ACC112 (cell line): ENCODE data around the gene CD300LG.
"Not testable (repeated sequence)": the region's sequence is repeated elsewhere in the genome, so short reads cannot be mapped to it uniquely, and the experiment has no call there.

Source experiments
- H2AFZ ChIP-seq: fragments of 200-600 bp; sonication (generic); one replicate; pipeline ENCODE4 v1.6.0; 2017; ENCODE audit warnings: antibody characterized with exemption, low read length; ENCODE audit not compliant: unreplicated experiment
- H3K27ac ChIP-seq: fragments of 200-600 bp; sonication (generic); 2 replicates; pipeline ENCODE4 v1.5.1; 2014; ENCODE audit warnings: low read depth, mild to moderate bottlenecking, antibody characterized with exemption, low read length, moderate library complexity
- H3K27me3 ChIP-seq: fragments of 200-600 bp; sonication (generic); 2 replicates; pipeline ENCODE4 v1.6.1; 2014; ENCODE audit warnings: mild to moderate bottlenecking, antibody characterized with exemption, low read length, moderate library complexity, mixed read lengths; ENCODE audit not compliant: insufficient read depth
- H3K36me3 ChIP-seq: fragments of 200-600 bp; sonication (generic); 2 replicates; pipeline ENCODE4 v1.6.1; 2016; ENCODE audit warnings: mild to moderate bottlenecking, antibody characterized with exemption, low read length, moderate library complexity, mixed read lengths; ENCODE audit not compliant: insufficient read depth
- H3K4me1 ChIP-seq: fragments of 200-600 bp; sonication (generic); one replicate; pipeline ENCODE4 v1.6.1; 2016; ENCODE audit warnings: low read length, mixed read lengths; ENCODE audit not compliant: insufficient read depth, unreplicated experiment, control insufficient read depth
- H3K4me3 ChIP-seq: fragments of 200-600 bp; sonication (generic); 2 replicates; pipeline ENCODE4 v1.5.1; 2014; ENCODE audit warnings: mild to moderate bottlenecking, low read depth, low read length
- H3K79me2 ChIP-seq: fragments of 200-600 bp; sonication (generic); one replicate; pipeline ENCODE4 v1.6.0; 2016; ENCODE audit warnings: low read length; ENCODE audit not compliant: control insufficient read depth, unreplicated experiment, insufficient read depth

Gene CD300LG

GRCh38 chr17:43892647-43892952 lies 45.6 kb downstream of the CD300LG start:
- Histone ChIP-seq H3K79me2 (no peaks in the 10 kb centered on the region), H2AFZ (no peak overlapping the region), H3K27me3 (no peaks in the 10 kb centered on the region), H3K4me1 (no peaks in the 10 kb centered on the region), H3K4me3 (no peak overlapping the region), H3K27ac (no peak overlapping the region), H3K36me3 (no peaks in the 10 kb centered on the region)

GRCh38 chr17:43894494-43894893 lies 47.5 kb downstream of the CD300LG start:
- not testable (repeated sequence) for H3K79me2 ChIP-seq, H3K4me1 ChIP-seq, H3K36me3 ChIP-seq, H2AFZ ChIP-seq, H3K4me3 ChIP-seq, H3K27me3 ChIP-seq, H3K27ac ChIP-seq

- Histone ChIP-seq H3K27me3 (no peaks in the 10 kb centered on the region), H3K4me3 (no peak overlapping the region), H2AFZ (no peak overlapping the region), H3K79me2 (no peaks in the 10 kb centered on the region), H3K4me1 (peaks cover 8% of the 10 kb centered on the region), H3K36me3 (no peaks in the 10 kb centered on the region), H3K27ac (no peak overlapping the region)
Measured at GRCh38 chr17:43897831-43898230, 50.9 kb downstream of the CD300LG start.

- Histone ChIP-seq H3K27me3 (no peaks in the 10 kb centered on the region), H3K27ac (no peak overlapping the region), H3K79me2 (no peaks in the 10 kb centered on the region), H3K4me1 (peaks cover 8% of the 10 kb centered on the region), H3K36me3 (no peaks in the 10 kb centered on the region), H2AFZ (no peak overlapping the region), H3K4me3 (no peak overlapping the region)
Measured at GRCh38 chr17:43898446-43898845, 51.5 kb downstream of the CD300LG start.

- Histone ChIP-seq H3K27me3 (no peaks in the 10 kb centered on the region), H3K36me3 (no peaks in the 10 kb centered on the region), H3K27ac (no peak overlapping the region), H2AFZ (peak overlapping the region; percentile 47), H3K79me2 (no peaks in the 10 kb centered on the region), H3K4me1 (peaks cover 8% of the 10 kb centered on the region), H3K4me3 (peak overlapping the region; percentile 78)
Measured at GRCh38 chr17:43900183-43900857, 53.3 kb downstream of the CD300LG start.

GRCh38 chr17:43900858-43901754 lies 54.1 kb downstream of the CD300LG start:
- Histone ChIP-seq H3K4me3 (peak overlapping the region; percentile 78), H3K4me1 (peaks cover 13% of the 10 kb centered on the region), H2AFZ (peak overlapping the region; percentile 28), H3K79me2 (no peaks in the 10 kb centered on the region), H3K27me3 (no peaks in the 10 kb centered on the region), H3K36me3 (no peaks in the 10 kb centered on the region), H3K27ac (no peak overlapping the region)

GRCh38 chr17:43901861-43902589 lies 55.0 kb downstream of the CD300LG start:
- Histone ChIP-seq H3K27ac (no peak overlapping the region), H3K36me3 (no peaks in the 10 kb centered on the region), H3K4me3 (no peak overlapping the region), H3K27me3 (no peaks in the 10 kb centered on the region), H3K79me2 (no peaks in the 10 kb centered on the region), H3K4me1 (peaks cover 16% of the 10 kb centered on the region), H2AFZ (no peak overlapping the region)

GRCh38 chr17:43905400-43905984 lies 58.5 kb downstream of the CD300LG start:
- H2AFZ ChIP-seq: no peak overlapping the region
- peaks cover 4% of the 10 kb centered on the region; the same call in 1 of the 2 replicates for H3K27me3 ChIP-seq
- peak overlapping the region; percentile 87; the same call in 1 of the 2 replicates for H3K4me3 ChIP-seq
- H3K79me2 ChIP-seq: no peaks in the 10 kb centered on the region
- H3K27ac ChIP-seq: no peak overlapping the region
- peaks cover 16% of the 10 kb centered on the region for H3K4me1 ChIP-seq
- H3K36me3 ChIP-seq: no peaks in the 10 kb centered on the region

- H3K79me2 ChIP-seq: no peaks in the 10 kb centered on the region
- H3K27me3 ChIP-seq: peaks cover 4% of the 10 kb centered on the region; the same call in 1 of the 2 replicates
- H3K27ac ChIP-seq: no peak overlapping the region
- H3K4me1 ChIP-seq: peaks cover 11% of the 10 kb centered on the region
- no peak overlapping the region for H2AFZ ChIP-seq
- no peaks in the 10 kb centered on the region for H3K36me3 ChIP-seq
- H3K4me3 ChIP-seq: peak overlapping the region; percentile 87
Measured at GRCh38 chr17:43905985-43906852, 59.2 kb downstream of the CD300LG start.
